Stimulated activated memory B cell treated with anti-CD40 and anti-IgM and Interleukin-4, amounts not matched to agents 10 μg/mL and 1 μg/mL and 100 μg/mL, for 72 hours (primary cell): Measurements from ENCODE around the gene MAFB.

Source experiments
- ATAC-seq: fragments of 150-1000 bp; cut with Tn5 transposase; 2 replicates; pipeline ENCODE4 v1.10.0; 2021
- H3K27ac Mint-ChIP-seq: one replicate; pipeline ENCODE4 v1.8.0; 2022; ENCODE audit warnings: mild to moderate bottlenecking, mixed read lengths
- H3K27me3 Mint-ChIP-seq: one replicate; pipeline ENCODE4 v1.8.0; 2022; ENCODE audit warnings: mixed read lengths
- H3K36me3 Mint-ChIP-seq: one replicate; pipeline ENCODE4 v1.8.0; 2022; ENCODE audit warnings: mixed read lengths
- H3K4me1 Mint-ChIP-seq: one replicate; pipeline ENCODE4 v1.8.0; 2022; ENCODE audit warnings: mixed read lengths
- H3K4me3 Mint-ChIP-seq: one replicate; pipeline ENCODE4 v1.8.0; 2022; ENCODE audit warnings: mild to moderate bottlenecking, moderate library complexity, mixed read lengths
- H3K9me3 Mint-ChIP-seq: one replicate; pipeline ENCODE4 v1.8.0; 2022; ENCODE audit warnings: mixed read lengths

Gene MAFB

GRCh38 chr20:40713508-40713907 is 24.5 kb upstream of the MAFB start:
- Mint-ChIP-seq H3K9me3 (no peaks in the 10 kb centered on the region), H3K27me3 (peaks cover 48% of the 10 kb centered on the region), H3K4me3 (no peak overlapping the region), H3K36me3 (no peaks in the 10 kb centered on the region), H3K27ac (no peak overlapping the region), H3K4me1 (no peaks in the 10 kb centered on the region)
- no peak for ATAC-seq

GRCh38 chr20:40711079-40711478 is 22.0 kb upstream of the MAFB start:
- Mint-ChIP-seq H3K27ac (no peak overlapping the region), H3K4me1 (no peaks in the 10 kb centered on the region), H3K9me3 (no peaks in the 10 kb centered on the region), H3K27me3 (peaks cover 31% of the 10 kb centered on the region), H3K4me3 (no peak overlapping the region), H3K36me3 (no peaks in the 10 kb centered on the region)
- no peak for ATAC-seq

GRCh38 chr20:40710603-40711002 is 21.6 kb upstream of the MAFB start:
- H3K4me3 Mint-ChIP-seq = no peak overlapping the region
- ATAC-seq = no peak
- no peaks in the 10 kb centered on the region for H3K36me3 Mint-ChIP-seq
- peaks cover 26% of the 10 kb centered on the region for H3K27me3 Mint-ChIP-seq
- H3K4me1 Mint-ChIP-seq = no peaks in the 10 kb centered on the region
- no peaks in the 10 kb centered on the region for H3K9me3 Mint-ChIP-seq
- no peak overlapping the region for H3K27ac Mint-ChIP-seq

GRCh38 chr20:40706977-40707582 is 18.0 kb upstream of the MAFB start:
- H3K27ac Mint-ChIP-seq = no peak overlapping the region
- no peak overlapping the region for H3K4me3 Mint-ChIP-seq
- no peaks in the 10 kb centered on the region for H3K9me3 Mint-ChIP-seq
- peak; percentile 49 for ATAC-seq
- H3K36me3 Mint-ChIP-seq = no peaks in the 10 kb centered on the region
- H3K4me1 Mint-ChIP-seq = no peaks in the 10 kb centered on the region
- peaks cover 10% of the 10 kb centered on the region for H3K27me3 Mint-ChIP-seq

- H3K27ac Mint-ChIP-seq = no peak overlapping the region
- H3K4me3 Mint-ChIP-seq = no peak overlapping the region
- no peaks in the 10 kb centered on the region for H3K4me1 Mint-ChIP-seq
- no peaks in the 10 kb centered on the region for H3K36me3 Mint-ChIP-seq
- ATAC-seq = no peak
- H3K9me3 Mint-ChIP-seq = no peaks in the 10 kb centered on the region
- peaks cover 12% of the 10 kb centered on the region for H3K27me3 Mint-ChIP-seq
Measured at GRCh38 chr20:40705413-40705812, 16.4 kb upstream of the MAFB start.

GRCh38 chr20:40704828-40705227 is 15.8 kb upstream of the MAFB start:
- no peak for ATAC-seq
- H3K27ac Mint-ChIP-seq = no peak overlapping the region
- no peaks in the 10 kb centered on the region for H3K9me3 Mint-ChIP-seq
- H3K36me3 Mint-ChIP-seq = no peaks in the 10 kb centered on the region
- peaks cover 12% of the 10 kb centered on the region for H3K27me3 Mint-ChIP-seq
- H3K4me3 Mint-ChIP-seq = no peak overlapping the region
- no peaks in the 10 kb centered on the region for H3K4me1 Mint-ChIP-seq

- Mint-ChIP-seq H3K27me3 (peaks cover 12% of the 10 kb centered on the region), H3K4me1 (no peaks in the 10 kb centered on the region), H3K27ac (no peak overlapping the region), H3K36me3 (no peaks in the 10 kb centered on the region), H3K4me3 (no peak overlapping the region), H3K9me3 (no peaks in the 10 kb centered on the region)
- no peak for ATAC-seq
Measured at GRCh38 chr20:40703975-40704530, 15.0 kb upstream of the MAFB start.

- Mint-ChIP-seq H3K27me3 (peaks cover 22% of the 10 kb centered on the region), H3K9me3 (no peaks in the 10 kb centered on the region), H3K4me1 (no peaks in the 10 kb centered on the region), H3K27ac (no peak overlapping the region), H3K4me3 (no peak overlapping the region), H3K36me3 (no peaks in the 10 kb centered on the region)
- ATAC-seq = no peak
Measured at GRCh38 chr20:40702504-40702903, 13.5 kb upstream of the MAFB start.

- Mint-ChIP-seq H3K36me3 (no peaks in the 10 kb centered on the region), H3K27me3 (peaks cover 52% of the 10 kb centered on the region), H3K4me3 (no peak overlapping the region), H3K9me3 (no peaks in the 10 kb centered on the region), H3K27ac (no peak overlapping the region), H3K4me1 (no peaks in the 10 kb centered on the region)
- ATAC-seq = no peak
Measured at GRCh38 chr20:40698744-40699143, 9.7 kb upstream of the MAFB start.

GRCh38 chr20:40698281-40698680 is 9.2 kb upstream of the MAFB start:
- H3K9me3 Mint-ChIP-seq = no peaks in the 10 kb centered on the region
- H3K4me1 Mint-ChIP-seq = no peaks in the 10 kb centered on the region
- H3K27me3 Mint-ChIP-seq = peaks cover 56% of the 10 kb centered on the region
- ATAC-seq = no peak
- H3K36me3 Mint-ChIP-seq = no peaks in the 10 kb centered on the region
- H3K4me3 Mint-ChIP-seq = no peak overlapping the region
- no peak overlapping the region for H3K27ac Mint-ChIP-seq

- no peaks in the 10 kb centered on the region for H3K9me3 Mint-ChIP-seq
- H3K4me1 Mint-ChIP-seq = peaks cover 2% of the 10 kb centered on the region
- no peaks in the 10 kb centered on the region for H3K36me3 Mint-ChIP-seq
- peaks cover 58% of the 10 kb centered on the region for H3K27me3 Mint-ChIP-seq
- no peak overlapping the region for H3K4me3 Mint-ChIP-seq
- no peak for ATAC-seq
- H3K27ac Mint-ChIP-seq = no peak overlapping the region
Measured at GRCh38 chr20:40697541-40697940, 8.5 kb upstream of the MAFB start.

- Mint-ChIP-seq H3K9me3 (no peaks in the 10 kb centered on the region), H3K36me3 (no peaks in the 10 kb centered on the region), H3K4me1 (peaks cover 17% of the 10 kb centered on the region), H3K4me3 (no peak overlapping the region), H3K27ac (no peak overlapping the region), H3K27me3 (peaks cover 75% of the 10 kb centered on the region)
- ATAC-seq = no peak
Measured at GRCh38 chr20:40695214-40695613, 6.2 kb upstream of the MAFB start.

- no peak for ATAC-seq
- Mint-ChIP-seq H3K27me3 (peaks cover 81% of the 10 kb centered on the region), H3K9me3 (no peaks in the 10 kb centered on the region), H3K4me1 (peaks cover 26% of the 10 kb centered on the region), H3K36me3 (no peaks in the 10 kb centered on the region), H3K4me3 (no peak overlapping the region), H3K27ac (no peak overlapping the region)
Measured at GRCh38 chr20:40694246-40694645, 5.2 kb upstream of the MAFB start.

GRCh38 chr20:40692240-40693011 is 3.4 kb upstream of the MAFB start:
- Mint-ChIP-seq H3K4me3 (no peak overlapping the region), H3K9me3 (no peaks in the 10 kb centered on the region), H3K27me3 (peaks cover 85% of the 10 kb centered on the region), H3K27ac (no peak overlapping the region), H3K36me3 (no peaks in the 10 kb centered on the region), H3K4me1 (peaks cover 35% of the 10 kb centered on the region)
- ATAC-seq = no peak

- Mint-ChIP-seq H3K27me3 (peaks cover 90% of the 10 kb centered on the region), H3K4me1 (peaks cover 38% of the 10 kb centered on the region), H3K27ac (no peak overlapping the region), H3K36me3 (no peaks in the 10 kb centered on the region), H3K4me3 (no peak overlapping the region), H3K9me3 (no peaks in the 10 kb centered on the region)
- no peak for ATAC-seq
Measured at GRCh38 chr20:40691566-40692239, 2.7 kb upstream of the MAFB start.
